B cell (primary cell): ENCODE results near the gene IL36RN. TPM values are rescaled to one million over a fixed set of nuclear protein-coding genes. Genes with fewer than 3 reads are reported as not detected.

ENCODE experiments used
- ATAC-seq: fragments of 200-7000 bp; cut with Tn5 transposase; one replicate; pipeline ENCODE4 v1.10.0; 2021; ENCODE audit warnings: low read depth, mild to moderate bottlenecking, moderate number of reproducible peaks, moderate library complexity
- CTCF ChIA-PET: fragments of 350-600 bp; sonication (Branson Sonifier 250); formaldehyde crosslinking; loops from one replicate; lab custom pipeline; 2021; ENCODE audit warnings: antibody characterized with exemption, inconsistent platforms; lab: Charles Lee
- POLR2A ChIA-PET: fragments of 350-600 bp; sonication (Branson Sonifier 250); formaldehyde crosslinking; loops from one replicate; lab custom pipeline; 2021; ENCODE audit warnings: antibody characterized with exemption; lab: Charles Lee
- DNase-seq: peaks from one replicate; pipeline ENCODE4 v3.0.0; 2013
- H2AFZ ChIP-seq: 2 replicates; pipeline ENCODE4 v1.6.1; 2012; ENCODE audit warnings: mild to moderate bottlenecking, low read depth, low read length; ENCODE audit not compliant: insufficient read depth, poor library complexity, severe bottlenecking
- H3K27ac ChIP-seq, 2 donors: 1 replicate in 1 of 2; 2 replicates in 1 of 2; pipeline ENCODE4 v1.5.1; 2012 to 2013; ENCODE audit warnings: low read length in 2 of 2, mild to moderate bottlenecking in 2 of 2, moderate library complexity in 1 of 2
- H3K27me3 ChIP-seq, 4 experiments: fragments of 200-600 bp in 1 of 4; sonication (generic) in 1 of 4; replicated peaks in 1 of 4; 1 replicate in 2 of 4; 2 replicates in 2 of 4; pipeline versions ENCODE4 v1.6.1 to v1.7.0; 2013 to 2016; ENCODE audit warnings: low read length in 3 of 4, mild to moderate bottlenecking in 2 of 4, mixed read lengths in 1 of 4, moderate library complexity in 1 of 4; ENCODE audit not compliant: insufficient read depth in 4 of 4, control insufficient read depth in 3 of 4; ENCODE audit errors: control extremely low read depth in 1 of 4
- H3K36me3 ChIP-seq, 2 experiments: replicated peaks in 1 of 2; 1 replicate in 1 of 2; 2 replicates in 1 of 2; pipeline versions ENCODE4 v1.6.1 to v1.7.1; 2013; ENCODE audit warnings: low read length in 1 of 2; ENCODE audit not compliant: insufficient read depth in 2 of 2, control insufficient read depth in 1 of 2; ENCODE audit errors: control extremely low read depth in 1 of 2, extremely low read depth in 1 of 2
- H3K4me1 ChIP-seq, 2 donors: fragments of 200-600 bp in 1 of 2; sonication (generic) in 1 of 2; 1 replicate in 1 of 2; 2 replicates in 1 of 2; pipeline versions ENCODE4 v1.5.1 to v1.6.1; 2013 to 2017; ENCODE audit warnings: low read length in 2 of 2; ENCODE audit not compliant: control insufficient read depth in 2 of 2, insufficient read depth in 2 of 2
- H3K4me2 ChIP-seq: replicated peaks from 2 replicates; pipeline ENCODE3; 2012; ENCODE audit warnings: mild to moderate bottlenecking, low read depth, low read length; ENCODE audit not compliant: poor library complexity, severe bottlenecking
- H3K4me3 ChIP-seq, 5 experiments: fragments of 200-600 bp in 1 of 5; sonication (generic) in 1 of 5; 1 replicate in 3 of 5; 2 replicates in 2 of 5; pipeline versions ENCODE4 v1.5.1 to v1.7.0; 2011 to 2016; ENCODE audit warnings: low read length in 4 of 5, mild to moderate bottlenecking in 4 of 5, low read depth in 2 of 5, control low read depth in 1 of 5, moderate library complexity in 1 of 5; ENCODE audit not compliant: insufficient read depth in 1 of 5; ENCODE audit errors: control extremely low read depth in 1 of 5, extremely low read depth in 1 of 5
- H3K79me2 ChIP-seq: fragments of 200-600 bp; sonication (generic); one replicate; pipeline ENCODE4 v1.6.0; 2016; ENCODE audit warnings: low read length; ENCODE audit not compliant: control insufficient read depth, insufficient read depth
- H3K9ac ChIP-seq: fragments of 200-600 bp; sonication (generic); 2 replicates; pipeline ENCODE4 v1.6.1; 2017; ENCODE audit warnings: mild to moderate bottlenecking, low read length, moderate library complexity
- H3K9me3 ChIP-seq, 3 donors: one replicate each; pipeline versions ENCODE4 v1.6.1 to v1.7.1; 2013; ENCODE audit warnings: low read length in 2 of 3; ENCODE audit not compliant: control insufficient read depth in 2 of 3, insufficient read depth in 1 of 3; ENCODE audit errors: control extremely low read depth in 1 of 3
- H4K20me1 ChIP-seq: 2 replicates; pipeline ENCODE4 v1.6.0; 2012; ENCODE audit warnings: mild to moderate bottlenecking, low read length; ENCODE audit not compliant: insufficient read depth, control insufficient read depth, poor library complexity, severe bottlenecking
- H3K27ac Mint-ChIP-seq: one replicate; pipeline ENCODE4 v1.8.0; 2021; ENCODE audit warnings: mixed read lengths
- H3K27me3 Mint-ChIP-seq: one replicate; pipeline ENCODE4 v1.8.0; 2021; ENCODE audit warnings: mixed read lengths
- H3K4me1 Mint-ChIP-seq: one replicate; pipeline ENCODE4 v1.8.0; 2021; ENCODE audit warnings: mixed read lengths
- H3K4me3 Mint-ChIP-seq: one replicate; pipeline ENCODE4 v1.8.0; 2021; ENCODE audit warnings: mixed read lengths
- H3K9me3 Mint-ChIP-seq: one replicate; pipeline ENCODE4 v1.8.0; 2022; ENCODE audit warnings: mixed read lengths; ENCODE audit not compliant: insufficient read depth
- CTCF ChIP-seq: fragments of 200-600 bp; IDR thresholded peaks from one replicate; pipeline ENCODE4 v1.8.0; 2022; ENCODE audit warnings: antibody characterized with exemption, mild to moderate bottlenecking
- EZH2 ChIP-seq: IDR thresholded peaks from 2 replicates; pipeline ENCODE4 v1.6.1; 2012; ENCODE audit warnings: borderline replicate concordance, low read depth, mild to moderate bottlenecking, moderate library complexity, low read length; ENCODE audit not compliant: insufficient read depth, poor library complexity, severe bottlenecking
- WGBS: methylation state at CpG from one replicate; pipeline ENCODE4 v1.1.5; 2013; ENCODE audit warnings: missing lambda C conversion rate; ENCODE audit not compliant: insufficient coverage; 5-methylcytosine and 5-hydroxymethylcytosine counted together
- intact Hi-C: fragments of 100-400 bp; cut with micrococcal nuclease; formaldehyde crosslinking; loops from one replicate; pipeline ENCODE4 v1.10.0; 2022
- polyA plus RNA-seq: library from polyadenylated mRNA; depleted of rRNA; stranded (reverse); fragments of >200 nt; gene quantifications from 2 replicates; pipeline ENCODE4 v1.2.3, GENCODE V29; 2012
- total RNA-seq, 2 donors: library from RNA; stranded (reverse); fragments of 120-200 nt in 1 of 2; gene quantifications; 1 replicate in 1 of 2; 2 replicates in 1 of 2; pipeline versions ENCODE4 v1.2.3 to v1.2.4, GENCODE V29; 2013 to 2022

The IL36RN gene
- total and polyA plus RNA-seq, 2 donors (not counting 1 experiment from before 2014, with no cell fraction given), result not detected

- no peaks in the 10 kb centered on the region for H4K20me1 ChIP-seq
- TF ChIP-seq CTCF, result no peak
- TF ChIP-seq EZH2, result no peak
- no peak overlapping the region for H2AFZ ChIP-seq
- intact Hi-C loops, result no loop called here
- no peak for ATAC-seq
- no peak overlapping the region for H3K4me2 ChIP-seq
- Mint-ChIP-seq H3K27me3 (peaks cover 25% of the 10 kb centered on the region), H3K4me1 (no peaks in the 10 kb centered on the region), H3K9me3 (no peaks in the 10 kb centered on the region), H3K4me3 (no peak overlapping the region), H3K27ac (no peak overlapping the region)
- ChIA-PET CTCF (no interaction called here), POLR2A (no interaction called here)
- H3K9me3 ChIP-seq, result peaks cover 0 to 9% (median 6%) of the 10 kb centered on the region in 3 donors
- H3K27me3 ChIP-seq, result peaks cover 0 to 5% (median 0%) of the 10 kb centered on the region in 4 experiments
- H3K36me3 ChIP-seq, result no peaks in the 10 kb centered on the region
- WGBS, result 80% methylated on average over 1 of the region's 4 CpGs
- H3K4me3 ChIP-seq, result no peak overlapping the region
- no peak overlapping the region for H3K27ac ChIP-seq
- H3K79me2 ChIP-seq, result no peaks in the 10 kb centered on the region
- H3K9ac ChIP-seq, result no peak overlapping the region
- DNase-seq, result no peak
- H3K4me1 ChIP-seq, result no peaks in the 10 kb centered on the region
These were observed 1.4 kb downstream of the IL36RN start for GRCh38 chr2:113060396-113060795.

GRCh38 chr2:113060796-113061195 lies 1.8 kb downstream of the IL36RN start:
- Histone ChIP-seq H2AFZ (no peak overlapping the region), H4K20me1 (no peaks in the 10 kb centered on the region), H3K4me1 (no peaks in the 10 kb centered on the region), H3K79me2 (no peaks in the 10 kb centered on the region), H3K9me3 (peaks cover 0 to 8% (median 6%) of the 10 kb centered on the region in 3 donors), H3K9ac (no peak overlapping the region), H3K4me3 (no peak overlapping the region), H3K4me2 (no peak overlapping the region), H3K36me3 (no peaks in the 10 kb centered on the region), H3K27ac (no peak overlapping the region), H3K27me3 (peaks cover 0 to 6% (median 0%) of the 10 kb centered on the region in 4 experiments)
- intact Hi-C loops, result no loop called here
- H3K9me3 Mint-ChIP-seq, result no peaks in the 10 kb centered on the region
- ChIA-PET CTCF (no interaction called here), POLR2A (no interaction called here)
- DNase-seq (no peak), ATAC-seq (no peak)
- H3K4me1 Mint-ChIP-seq, result no peaks in the 10 kb centered on the region
- no peak for TF ChIP-seq CTCF
- TF ChIP-seq EZH2, result no peak
- no peak overlapping the region for H3K4me3 Mint-ChIP-seq
- 100% methylated on average over 1 of the region's 1 CpG for WGBS
- no peak overlapping the region for H3K27ac Mint-ChIP-seq
- H3K27me3 Mint-ChIP-seq, result peaks cover 27% of the 10 kb centered on the region
